CD4-positive, alpha-beta T cell treated with Interleukin-4 for 1 hour (primary cell): ENCODE measurements around the gene PPM1H.

Source experiments
- DNase-seq, 2 donors: peaks; one replicate each; pipeline ENCODE4 v3.0.0-alpha.2; 2020 to 2022

Gene PPM1H

DNA sequence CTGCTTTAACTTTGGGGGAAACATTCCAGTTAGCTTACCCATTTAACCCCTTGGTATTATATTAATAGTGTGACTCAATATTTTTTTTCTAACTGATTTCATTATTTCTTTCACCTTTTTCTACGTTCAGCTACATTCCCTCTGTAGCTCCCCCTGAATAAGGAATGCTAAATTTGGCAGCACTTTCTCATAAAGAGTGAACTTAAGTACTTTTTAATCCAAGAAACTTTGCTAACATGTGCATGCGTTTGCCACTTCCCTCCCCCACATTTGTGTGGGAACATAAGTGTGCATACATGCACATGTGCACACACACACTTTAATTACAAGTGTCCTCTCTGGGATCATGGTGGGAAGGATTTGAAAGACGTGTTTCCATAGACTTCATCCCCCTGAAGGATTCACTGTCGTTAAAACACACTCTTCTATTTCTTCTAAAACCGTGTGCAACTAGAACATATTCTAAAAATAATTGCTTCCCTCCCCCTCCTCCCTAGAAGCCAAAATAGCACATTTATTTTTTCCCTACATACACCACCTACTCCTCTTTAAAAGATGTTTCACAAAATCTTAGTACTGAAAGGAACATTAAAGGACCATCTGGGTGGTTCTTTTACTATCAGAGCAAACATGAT lies 142.6 kb downstream of the PPM1H start:
- DNase-seq: no peak

DNA sequence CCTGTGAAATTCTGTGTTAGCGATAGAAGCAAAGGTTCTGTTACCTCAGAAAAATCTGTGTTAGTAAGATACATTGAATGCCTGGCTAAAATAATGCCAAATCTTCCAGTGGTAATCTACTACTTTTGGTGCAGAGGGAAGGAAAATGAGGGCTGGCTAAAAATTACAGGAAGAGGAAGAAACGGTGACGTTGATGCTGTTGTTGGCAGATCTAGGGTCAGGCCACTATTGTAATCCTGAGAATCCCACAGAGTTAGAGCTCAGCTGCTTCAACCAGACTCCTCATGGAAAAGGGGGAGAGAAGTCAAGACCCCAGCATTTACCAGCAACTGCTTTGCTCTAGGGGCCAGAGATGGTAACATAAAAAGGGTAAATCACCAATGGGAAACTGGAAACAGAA lies 145.1 kb downstream of the PPM1H start:
- no peak for DNase-seq

DNA sequence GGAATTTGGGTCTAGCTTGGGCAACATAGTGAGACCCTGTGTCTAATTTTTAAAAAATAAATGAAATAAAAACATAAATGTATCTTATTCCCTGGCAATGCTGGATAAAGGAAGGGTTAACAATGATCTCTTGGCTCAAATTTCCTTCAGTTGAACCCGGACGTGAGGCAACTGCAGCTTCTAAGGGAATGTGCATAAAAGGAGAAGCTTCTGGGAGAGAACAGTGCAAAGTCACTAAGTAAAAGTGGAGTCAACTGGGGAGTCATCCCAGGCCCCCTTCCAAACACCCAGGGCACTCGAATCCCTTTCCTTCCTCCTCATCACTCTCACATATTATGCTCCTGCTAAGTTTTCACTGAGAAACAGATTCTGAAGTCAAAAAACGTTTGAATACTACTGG lies 147.3 kb downstream of the PPM1H start:
- no peak for DNase-seq

DNA sequence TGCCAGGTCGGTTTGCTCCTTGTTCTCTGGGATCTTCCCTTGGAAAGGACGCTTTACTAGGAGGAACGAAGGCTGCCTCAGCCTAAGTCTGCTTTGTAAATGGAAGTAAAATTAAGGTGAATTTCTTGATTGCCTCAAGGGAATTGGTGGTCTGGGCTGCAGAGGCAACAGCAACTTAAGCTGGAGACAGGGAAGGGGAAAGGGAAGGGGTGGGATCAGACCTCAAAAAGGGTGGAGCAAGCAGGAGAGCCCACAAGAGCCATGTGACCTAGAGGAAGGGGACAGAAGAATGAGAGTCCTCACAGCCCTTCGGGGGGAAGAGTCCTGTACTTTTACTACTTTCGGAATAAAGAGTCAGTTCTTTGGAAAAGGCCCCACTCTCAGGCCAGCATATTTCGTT lies 147.9 kb downstream of the PPM1H start:
- no peak for DNase-seq

DNA sequence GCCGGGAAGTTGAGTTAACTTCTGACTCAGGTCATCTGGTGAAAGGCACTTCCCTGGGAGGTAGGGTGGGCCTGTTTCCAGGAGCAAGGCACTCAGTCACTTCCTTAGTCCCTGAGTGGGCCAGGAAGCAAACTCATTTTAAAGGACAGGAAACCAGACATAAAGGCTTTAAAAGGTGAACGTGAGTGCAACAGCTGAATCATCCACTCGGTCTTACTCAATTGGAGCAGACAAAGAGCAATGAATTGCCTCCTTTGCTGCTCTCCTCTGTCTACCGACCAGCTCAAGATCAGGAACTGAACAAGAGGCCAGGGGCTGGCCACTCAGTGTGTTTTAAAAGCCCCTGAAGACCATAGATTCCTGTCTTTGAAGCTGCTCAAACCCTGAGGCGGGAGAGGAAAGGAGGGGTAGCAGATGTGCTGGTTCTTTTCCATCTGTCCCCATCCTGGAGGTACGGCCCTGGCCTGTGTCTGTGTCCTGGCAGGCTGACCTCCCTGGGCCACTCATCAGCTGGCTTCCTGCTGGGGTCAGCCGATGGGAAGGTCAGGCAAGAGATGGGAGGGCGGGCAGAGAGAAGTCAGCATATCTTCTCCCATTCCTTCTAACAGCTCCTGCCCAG lies 148.9 kb downstream of the PPM1H start:
- DNase-seq: peak in 1 of 2 donors; percentile 17

DNA sequence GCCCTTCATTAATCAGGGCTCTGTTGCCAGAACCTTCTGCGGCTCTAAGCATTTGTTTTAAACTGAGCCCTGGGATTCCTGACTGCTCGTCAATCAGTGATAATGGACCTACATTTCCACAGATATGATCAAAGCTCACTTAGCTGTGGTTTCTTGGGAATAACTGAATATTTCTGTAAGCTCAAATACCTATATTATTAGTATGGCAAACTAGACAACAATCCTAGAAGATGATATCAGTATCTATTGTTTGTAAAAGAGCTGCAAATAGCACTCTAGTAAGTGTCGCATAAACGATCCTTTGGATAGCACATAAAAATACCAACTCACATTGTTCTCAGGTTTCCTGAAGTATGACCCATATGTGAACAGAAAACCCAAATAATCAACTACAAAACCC lies 150.4 kb downstream of the PPM1H start:
- no peak for DNase-seq

DNA sequence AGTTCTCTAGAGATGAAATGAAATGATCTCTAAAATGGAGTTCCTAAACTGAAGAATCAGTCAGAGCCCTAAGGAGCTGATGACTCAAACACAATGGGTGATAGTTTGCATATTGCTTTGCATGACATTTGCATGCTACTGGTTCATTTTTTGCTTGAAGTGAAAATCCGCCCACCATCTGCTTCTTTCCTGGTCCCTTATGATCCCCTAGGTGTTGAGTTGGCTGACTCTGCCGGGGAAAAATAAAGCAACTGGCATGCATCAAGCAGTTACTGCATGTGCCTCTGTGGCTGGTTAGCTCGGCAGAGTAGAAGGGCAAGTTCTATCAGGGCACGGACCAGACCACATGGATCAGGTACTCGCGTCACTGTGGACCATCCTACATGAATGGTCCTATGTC lies 151.1 kb downstream of the PPM1H start:
- DNase-seq: no peak

DNA sequence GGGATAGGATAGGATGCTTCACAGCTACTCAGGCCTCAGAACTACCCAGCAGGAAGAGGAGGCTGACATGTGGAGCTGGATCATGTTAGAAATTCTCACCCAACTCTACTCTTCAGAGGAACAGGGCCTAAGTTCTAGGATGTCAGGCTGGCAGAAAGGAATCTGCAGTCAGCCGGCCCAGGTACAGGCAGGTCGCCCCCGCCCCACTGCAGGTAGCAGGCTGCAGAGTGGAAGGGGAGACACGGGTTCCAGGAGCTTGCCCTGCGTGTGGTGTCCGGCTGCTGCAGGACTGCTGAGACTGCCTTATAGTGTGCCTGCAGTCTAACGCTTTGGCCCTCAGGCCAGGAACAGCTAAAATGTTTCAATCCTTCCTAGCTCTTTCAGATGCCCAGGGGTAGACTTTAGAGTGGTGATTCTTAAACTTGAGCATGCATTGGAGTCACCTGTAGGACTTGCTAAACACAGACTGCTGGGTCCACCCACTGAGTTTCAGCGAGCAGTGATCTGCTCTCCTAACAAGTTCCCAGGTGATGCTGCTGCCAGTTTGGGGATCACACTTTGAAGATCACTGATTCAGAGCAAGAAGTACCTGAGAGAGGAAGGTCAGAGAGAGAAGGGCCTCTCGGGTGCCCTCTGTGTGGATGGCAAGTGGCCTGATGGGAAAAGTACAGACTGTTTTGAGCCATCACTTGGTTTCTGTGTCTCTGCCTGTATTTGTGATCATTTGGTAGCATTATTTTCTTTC lies 153.6 kb downstream of the PPM1H start:
- DNase-seq: no peak

DNA sequence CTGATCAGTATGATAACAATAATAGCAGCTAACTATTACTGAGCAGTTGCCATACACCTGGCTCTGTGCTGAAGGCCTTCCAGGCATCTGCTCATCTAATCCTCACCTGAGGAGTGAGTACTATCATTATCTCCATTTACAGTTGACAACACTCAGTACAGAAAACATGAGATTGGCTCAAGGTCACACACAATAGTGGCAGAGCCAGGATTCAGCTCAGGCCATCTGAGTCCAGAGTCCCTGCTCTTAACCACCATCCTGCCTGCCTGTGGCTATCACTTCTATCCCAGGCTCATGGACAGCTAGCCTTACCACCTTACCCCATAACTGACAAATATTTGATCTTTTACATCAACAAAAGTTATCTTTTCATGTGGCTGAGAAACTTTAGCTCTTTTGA lies 155.5 kb downstream of the PPM1H start:
- DNase-seq: no peak

DNA sequence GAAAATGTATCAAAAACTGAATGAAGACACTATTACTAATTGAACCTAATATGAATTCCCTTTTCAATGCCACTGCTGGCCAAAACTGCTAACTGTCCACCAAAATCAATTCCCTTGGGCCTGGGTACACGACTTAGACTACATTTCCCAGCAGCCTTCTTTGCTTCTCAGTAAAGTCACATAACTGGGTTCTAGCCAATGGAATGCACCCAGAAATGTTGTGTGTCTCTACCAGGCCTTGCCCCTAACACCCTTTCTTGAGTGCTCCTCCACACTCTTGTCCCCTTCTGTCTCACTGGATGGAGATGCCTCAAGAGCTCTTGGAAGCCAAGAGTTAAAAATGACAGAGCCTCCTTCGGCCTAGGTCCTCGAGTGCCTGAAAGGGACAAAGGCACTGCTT lies 156.8 kb downstream of the PPM1H start:
- no peak for DNase-seq

DNA sequence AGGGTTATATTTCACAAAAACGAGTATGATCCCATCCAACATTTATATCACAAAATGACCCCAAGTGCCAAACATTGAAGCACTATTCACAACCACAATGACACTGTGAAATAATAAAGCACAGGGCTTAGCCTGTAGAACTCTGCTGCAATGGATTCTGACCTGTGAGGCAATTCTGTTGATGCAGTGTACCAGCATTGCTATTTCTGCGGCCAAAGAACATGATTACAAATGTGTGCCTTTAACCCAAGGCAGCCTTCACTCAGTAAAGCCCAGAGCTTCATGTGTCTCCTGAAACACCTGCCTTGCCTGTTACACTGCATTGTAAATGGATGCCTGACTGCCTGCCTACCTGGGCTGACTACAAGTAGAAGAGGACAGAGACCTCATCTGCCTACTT lies 158.0 kb downstream of the PPM1H start:
- DNase-seq: no peak

DNA sequence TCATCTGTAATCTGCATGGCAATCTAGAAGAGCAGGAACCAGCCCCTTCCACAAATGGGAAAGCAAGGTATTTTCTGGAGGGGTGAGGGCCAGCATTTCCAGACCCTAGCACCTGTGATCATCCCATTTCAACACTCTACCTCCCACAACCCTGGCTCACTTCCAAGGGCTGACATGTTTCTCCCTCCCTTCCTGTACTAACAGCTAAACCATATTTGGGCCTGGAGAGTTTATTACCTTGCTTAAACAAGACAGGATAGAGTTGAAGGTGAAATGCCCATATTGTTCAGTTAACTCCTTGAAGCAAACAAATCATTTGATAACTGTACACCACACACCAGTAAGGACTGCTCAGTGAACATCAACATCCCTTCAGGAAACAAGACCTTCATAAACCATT lies 158.4 kb downstream of the PPM1H start:
- no peak for DNase-seq

DNA sequence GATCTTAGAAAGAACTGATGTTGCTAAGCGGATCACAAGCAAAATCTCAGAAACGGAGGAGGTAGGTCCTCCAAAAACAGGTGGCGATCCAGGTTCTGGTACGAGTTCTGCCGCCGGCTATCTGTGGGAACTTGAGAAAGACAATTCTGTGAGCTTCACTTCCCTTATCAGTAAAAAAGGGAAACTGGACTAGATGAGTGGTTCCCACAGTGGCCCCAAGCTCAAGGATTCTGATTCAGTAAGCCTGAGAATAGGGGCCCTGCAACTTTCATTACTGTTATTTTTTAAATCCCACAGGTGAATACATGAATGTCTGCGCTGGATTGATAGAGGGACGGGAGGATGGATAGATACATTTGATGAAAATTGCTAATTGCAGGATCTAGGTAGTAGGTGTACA lies 160.2 kb downstream of the PPM1H start:
- DNase-seq: no peak

DNA sequence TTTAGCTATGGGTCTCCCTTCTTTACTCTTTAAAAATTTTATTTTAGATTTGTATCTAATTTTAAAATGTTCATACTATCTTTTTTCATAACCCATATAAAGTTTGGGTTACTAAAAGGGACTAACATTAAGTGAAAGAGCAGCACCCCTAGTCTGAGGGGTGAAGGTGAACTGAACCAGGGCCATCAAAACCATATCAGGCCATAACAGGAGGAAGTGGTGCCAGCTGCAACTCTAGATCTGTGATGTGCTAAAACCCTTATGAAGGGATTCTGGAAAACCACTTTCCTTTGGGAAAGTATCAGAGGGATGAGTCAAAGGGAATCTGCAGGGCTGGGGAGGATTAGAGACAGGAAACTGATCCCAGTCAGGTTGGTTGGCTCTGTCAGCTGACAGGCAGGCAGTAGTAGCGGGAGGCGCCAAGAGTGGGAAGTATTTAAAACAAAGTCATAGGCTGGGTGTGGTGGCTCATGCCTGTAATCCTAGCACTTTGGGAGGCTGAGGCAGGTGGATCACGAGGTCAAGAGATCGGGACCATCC lies 162.5 kb downstream of the PPM1H start:
- no peak for DNase-seq

DNA sequence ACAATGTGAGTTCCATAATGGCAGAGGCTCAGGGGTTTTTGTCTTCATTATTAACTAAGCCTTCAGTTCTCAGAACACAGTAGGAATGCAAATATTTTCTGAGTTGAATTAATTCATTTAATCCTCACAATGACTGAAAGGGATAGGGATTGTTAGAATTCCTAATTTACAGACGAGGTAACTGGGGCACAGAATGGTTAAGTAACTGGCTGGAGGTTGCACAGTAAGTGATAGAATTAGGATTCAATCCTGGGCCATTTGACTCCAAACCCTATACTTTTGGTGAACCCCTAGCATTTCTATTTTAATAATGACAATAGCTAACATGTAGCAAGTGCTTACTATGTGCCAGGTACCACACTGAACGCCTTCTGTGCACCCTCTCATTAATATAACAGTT lies 163.1 kb downstream of the PPM1H start:
- no peak for DNase-seq

DNA sequence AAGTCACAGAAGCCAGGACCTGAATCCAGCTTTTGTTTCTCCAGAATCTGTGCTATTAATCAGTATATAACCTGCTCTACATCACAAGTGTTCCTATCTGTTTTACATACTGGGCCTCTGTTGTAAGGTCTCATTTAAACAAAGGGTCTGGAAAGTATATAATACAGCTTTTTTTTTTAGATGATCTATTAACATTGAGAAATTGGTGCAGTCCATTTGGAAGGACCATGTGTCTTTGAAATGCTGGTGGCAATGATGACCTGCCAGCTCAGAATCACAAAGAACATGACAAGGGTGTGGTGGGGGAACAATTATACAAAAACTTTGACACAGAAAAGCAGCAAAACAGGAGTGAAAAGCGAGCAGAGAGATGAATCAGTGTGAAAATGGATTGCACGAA lies 164.6 kb downstream of the PPM1H start:
- no peak for DNase-seq

DNA sequence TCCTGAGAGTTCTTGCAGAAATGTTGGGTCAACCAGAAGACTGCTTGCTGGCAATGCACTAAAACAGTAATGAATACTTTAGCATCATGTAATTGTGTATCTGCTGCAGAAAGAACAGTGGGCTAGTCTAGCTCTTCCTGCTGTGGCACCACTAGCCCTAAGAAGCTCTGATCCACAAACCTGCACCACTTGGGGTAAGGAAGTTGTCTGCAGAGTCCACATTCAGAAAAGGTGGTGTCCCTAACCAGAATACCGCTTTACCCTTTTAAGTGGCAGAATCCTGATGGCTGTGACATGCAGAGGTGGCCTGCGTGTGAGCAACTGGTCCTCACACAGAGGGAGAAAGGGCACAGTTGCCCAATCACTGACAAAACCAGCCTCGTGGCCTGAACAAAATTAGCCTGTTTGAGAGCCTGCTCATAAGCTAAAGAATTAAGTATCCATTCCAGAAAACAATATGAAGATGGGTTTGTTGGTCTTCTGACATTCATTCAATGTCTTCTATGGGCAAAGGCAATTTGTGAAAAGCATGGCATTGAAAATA lies 165.8 kb downstream of the PPM1H start:
- DNase-seq: no peak

DNA sequence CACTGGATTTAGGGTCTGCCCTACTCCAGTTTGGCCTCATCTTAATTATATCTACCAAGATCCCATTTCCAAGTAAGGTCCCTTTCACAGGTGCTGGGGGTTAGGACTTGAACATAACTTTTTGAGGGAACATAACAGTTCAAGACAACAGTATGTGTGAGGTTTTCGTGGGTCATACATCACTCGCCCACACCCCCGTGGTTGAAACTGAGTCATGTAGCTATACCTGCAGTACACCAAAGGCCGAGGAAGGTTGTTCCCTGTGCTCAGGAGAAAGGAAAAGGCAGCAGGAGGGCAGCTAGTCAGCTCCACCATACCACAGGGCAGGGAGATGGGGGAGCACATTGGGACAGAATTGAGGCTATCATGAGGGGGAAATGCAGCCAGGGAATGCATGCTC lies 167.0 kb downstream of the PPM1H start:
- DNase-seq: no peak

DNA sequence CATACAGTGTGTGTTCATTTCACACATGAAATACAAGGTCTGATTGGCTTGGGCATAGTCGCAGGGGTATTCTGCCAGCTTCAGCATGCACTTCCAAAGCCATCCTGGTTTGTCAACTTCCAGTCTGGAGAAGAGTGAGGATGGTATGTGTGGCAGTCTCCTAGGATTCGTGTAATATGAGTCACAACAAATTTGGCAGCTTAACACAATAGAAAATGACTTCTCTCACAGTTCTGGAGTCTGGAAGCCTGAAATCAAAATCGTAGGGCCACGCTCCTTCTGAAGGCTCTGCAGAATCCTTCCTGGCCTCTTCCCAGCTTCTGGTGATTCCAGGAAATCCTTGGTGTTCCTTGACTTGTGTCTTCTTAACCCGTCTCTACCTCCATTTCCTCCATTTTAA lies 167.5 kb downstream of the PPM1H start:
- DNase-seq: no peak

DNA sequence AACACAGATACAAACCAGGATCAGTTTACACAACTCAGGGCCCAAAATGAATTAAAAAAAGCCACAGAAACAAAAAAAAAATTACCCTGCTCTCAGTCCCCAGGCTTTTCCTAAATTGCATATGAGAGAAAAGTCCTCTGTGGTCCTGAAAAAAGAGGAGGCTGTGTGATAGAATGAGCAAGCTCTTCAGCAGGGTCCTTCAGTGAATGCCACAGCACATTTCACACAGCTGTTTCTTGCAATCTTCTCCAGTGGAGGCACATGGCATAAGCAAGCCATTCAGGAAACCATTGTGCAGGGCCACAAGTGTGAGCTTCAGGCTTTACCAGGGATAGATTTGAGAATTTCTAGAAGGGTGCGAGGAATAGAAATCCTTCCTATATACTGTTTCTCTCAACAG lies 168.5 kb downstream of the PPM1H start:
- DNase-seq: no peak

DNA sequence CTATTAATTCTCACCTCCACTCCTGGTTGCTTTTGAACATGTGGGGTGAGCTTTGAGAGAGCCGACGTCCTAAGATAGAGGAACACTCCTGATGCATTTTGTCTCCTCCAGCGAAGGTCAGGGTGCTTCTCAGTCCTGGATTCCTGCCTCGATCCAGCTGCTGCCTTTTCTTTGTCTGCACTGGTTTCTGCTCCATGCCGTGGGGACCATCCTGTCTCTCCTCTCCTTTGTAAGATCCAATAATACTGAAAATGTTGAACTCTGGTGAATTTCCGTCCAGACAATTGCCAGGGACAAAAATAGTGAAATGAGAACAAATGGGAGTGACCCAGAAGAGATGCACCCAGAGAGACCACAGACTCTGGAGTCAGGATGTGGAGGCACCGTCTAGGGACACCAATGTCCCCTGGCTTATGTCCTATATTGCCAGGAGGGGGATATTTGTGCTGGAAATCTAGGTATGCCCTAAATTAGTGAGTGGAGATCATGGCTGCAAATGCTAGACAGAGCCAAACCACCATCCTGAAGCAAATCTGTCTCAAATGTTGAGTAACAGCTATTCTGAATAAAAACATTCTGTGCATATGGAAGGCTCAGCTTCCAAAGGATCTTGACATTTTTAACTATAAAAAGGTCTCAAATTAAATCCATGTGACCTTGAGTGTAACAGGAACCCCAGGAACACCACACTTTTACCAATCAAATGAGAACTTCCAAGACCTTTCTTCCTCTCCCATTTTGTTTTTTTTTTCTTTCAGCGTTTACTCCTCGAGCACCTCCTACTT lies 170.9 kb downstream of the PPM1H start:
- DNase-seq: no peak

DNA sequence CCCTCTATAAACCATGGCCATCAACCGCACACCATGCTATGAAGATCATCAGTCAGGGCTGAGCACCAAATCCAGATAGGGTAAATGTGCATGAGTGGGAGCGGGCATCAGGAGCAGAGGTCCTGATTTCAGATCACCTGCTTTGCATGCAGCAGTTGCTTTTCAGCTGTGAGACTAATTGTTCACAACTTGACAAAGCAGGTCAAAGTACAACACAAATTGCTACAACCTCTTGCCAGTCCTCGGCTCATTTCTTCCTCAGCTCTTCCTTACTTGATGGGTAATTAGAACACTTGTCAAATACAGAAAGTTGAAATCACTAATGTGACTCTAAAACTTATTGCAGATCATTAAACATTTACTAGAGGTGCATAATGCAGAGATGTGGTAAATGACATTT lies 171.6 kb downstream of the PPM1H start:
- no peak for DNase-seq

DNA sequence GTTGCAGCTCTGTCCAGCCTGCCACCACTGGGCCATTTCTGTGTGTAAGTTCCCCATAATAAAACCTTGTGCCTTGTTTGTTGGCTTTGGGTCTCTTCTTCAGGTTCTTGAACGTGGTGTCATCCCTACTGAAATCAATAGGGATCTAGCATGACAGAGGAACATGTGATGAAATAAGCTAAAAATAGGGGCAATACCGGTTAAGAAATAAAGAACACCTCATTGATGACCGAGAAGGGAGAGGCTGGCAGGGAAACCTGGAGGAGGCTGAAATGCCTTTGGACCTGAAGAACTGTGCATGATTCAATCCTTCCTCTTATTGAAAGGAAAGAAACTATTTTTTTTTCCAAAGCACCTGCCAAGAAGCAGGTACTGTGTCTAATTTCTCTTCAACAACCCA lies 172.3 kb downstream of the PPM1H start:
- DNase-seq: no peak
